ENCODE data around the gene ATG2A.

DNA sequence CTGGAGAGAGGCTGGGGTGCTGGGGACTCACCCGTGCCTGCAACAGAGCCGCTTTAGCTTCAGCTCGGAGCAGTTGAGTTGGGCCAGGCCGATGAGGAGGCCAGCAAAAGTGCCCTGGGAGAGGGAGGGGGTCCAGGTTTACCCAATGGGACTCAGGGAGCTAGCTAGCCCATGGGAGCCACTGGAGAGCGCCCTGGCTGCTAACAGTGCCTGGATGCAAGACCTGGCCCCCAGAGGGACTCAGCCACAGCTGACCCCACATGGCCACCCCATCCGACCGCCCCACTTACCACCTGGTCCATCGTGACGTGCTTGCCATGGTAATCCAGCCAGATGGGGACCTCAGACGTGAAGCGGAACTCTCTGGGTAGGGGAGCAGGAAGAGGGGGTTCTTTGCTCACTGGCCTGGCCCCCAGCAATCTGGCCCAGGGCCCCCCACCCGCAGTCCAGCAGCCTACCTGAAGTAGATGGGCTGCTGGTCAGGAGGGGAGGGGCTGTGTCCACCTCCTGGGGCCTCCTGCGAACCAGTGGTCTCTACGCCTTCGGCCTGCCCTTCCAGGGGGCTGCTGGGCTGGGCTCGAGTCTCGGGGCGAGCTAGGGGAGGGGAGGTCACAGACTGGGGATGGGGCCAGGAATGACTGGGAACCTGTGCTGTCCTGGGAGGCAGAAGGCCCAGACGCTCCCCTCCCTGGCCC, 19.5 kb downstream of the ATG2A start:
- TF ChIP-seq, protein P1, sequence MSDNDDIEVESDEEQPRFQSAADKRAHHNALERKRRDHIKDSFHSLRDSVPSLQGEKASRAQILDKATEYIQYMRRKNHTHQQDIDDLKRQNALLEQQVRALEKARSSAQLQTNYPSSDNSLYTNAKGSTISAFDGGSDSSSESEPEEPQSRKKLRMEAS (IDR thresholded peaks at IDR 0.05; ENCODE audit: low read depth, low read length), result no peak
- TF ChIP-seq, protein P2, sequence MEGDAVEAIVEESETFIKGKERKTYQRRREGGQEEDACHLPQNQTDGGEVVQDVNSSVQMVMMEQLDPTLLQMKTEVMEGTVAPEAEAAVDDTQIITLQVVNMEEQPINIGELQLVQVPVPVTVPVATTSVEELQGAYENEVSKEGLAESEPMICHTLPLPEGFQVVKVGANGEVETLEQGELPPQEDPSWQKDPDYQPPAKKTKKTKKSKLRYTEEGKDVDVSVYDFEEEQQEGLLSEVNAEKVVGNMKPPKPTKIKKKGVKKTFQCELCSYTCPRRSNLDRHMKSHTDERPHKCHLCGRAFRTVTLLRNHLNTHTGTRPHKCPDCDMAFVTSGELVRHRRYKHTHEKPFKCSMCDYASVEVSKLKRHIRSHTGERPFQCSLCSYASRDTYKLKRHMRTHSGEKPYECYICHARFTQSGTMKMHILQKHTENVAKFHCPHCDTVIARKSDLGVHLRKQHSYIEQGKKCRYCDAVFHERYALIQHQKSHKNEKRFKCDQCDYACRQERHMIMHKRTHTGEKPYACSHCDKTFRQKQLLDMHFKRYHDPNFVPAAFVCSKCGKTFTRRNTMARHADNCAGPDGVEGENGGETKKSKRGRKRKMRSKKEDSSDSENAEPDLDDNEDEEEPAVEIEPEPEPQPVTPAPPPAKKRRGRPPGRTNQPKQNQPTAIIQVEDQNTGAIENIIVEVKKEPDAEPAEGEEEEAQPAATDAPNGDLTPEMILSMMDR (IDR thresholded peaks at IDR 0.05; ENCODE audit: low read depth, low read length), result no peak
- no peak for TF ChIP-seq POLR2A (IDR thresholded peaks at IDR 0.05; ENCODE audit: extremely low read depth, insufficient read length)
- no peak for TF ChIP-seq MYC (IDR thresholded peaks at IDR 0.05; ENCODE audit: low read depth, low read length)
